A673 (cell line): ENCODE results near the gene MYOZ2. TPM values are rescaled to one million over a fixed set of nuclear protein-coding genes. Genes with fewer than 3 reads are reported as not detected.
A peak's percentile ranks its signal among the peaks of the same experiment; 100 is the strongest.

Source experiments
- BruUV-seq: library from RNA; stranded (reverse); fragments of 400-500 nt; replicated peaks from 2 replicates; lab custom pipeline; 2021; lab: Mats Ljungman, UMichigan
- CTCF ChIA-PET: fragments of 300-600 bp; sonication (Branson Sonifier 250); formaldehyde crosslinking; loops from one replicate; lab custom pipeline; 2022; ENCODE audit warnings: antibody characterized with exemption; lab: Charles Lee
- POLR2A ChIA-PET: fragments of 300-600 bp; sonication (Branson Sonifier 250); formaldehyde crosslinking; loops from one replicate; lab custom pipeline; 2022; ENCODE audit warnings: antibody characterized with exemption; ENCODE audit not compliant: low non-redundant PET; lab: Charles Lee
- DNase-seq: peaks from one replicate; pipeline ENCODE4 v3.0.0-alpha.2; 2015; ENCODE audit warnings: low spot score
- H3K27ac ChIP-seq: fragments of 200-600 bp; sonication (generic); 2 replicates; pipeline ENCODE4 v1.5.1; 2016; ENCODE audit warnings: mixed run types, low read depth, mild to moderate bottlenecking, mixed read lengths, antibody characterized with exemption, low read length; ENCODE audit not compliant: poor library complexity, severe bottlenecking
- H3K27me3 ChIP-seq: fragments of 200-600 bp; sonication (generic); replicated peaks from 2 replicates; pipeline ENCODE4 v1.6.1; 2017; ENCODE audit warnings: mixed run types, low read depth, mild to moderate bottlenecking, mixed read lengths, antibody characterized with exemption, low read length; ENCODE audit not compliant: insufficient read depth, poor library complexity
- H3K36me3 ChIP-seq: fragments of 200-600 bp; sonication (generic); 2 replicates; pipeline ENCODE4 v1.6.1; 2016; ENCODE audit warnings: mixed run types, mild to moderate bottlenecking, mixed read lengths, antibody characterized with exemption, low read length; ENCODE audit not compliant: insufficient read depth, poor library complexity, severe bottlenecking
- H3K4me1 ChIP-seq: fragments of 200-600 bp; sonication (generic); 2 replicates; pipeline ENCODE4 v1.6.1; 2017; ENCODE audit warnings: mixed run types, mild to moderate bottlenecking, mixed read lengths, antibody characterized with exemption, low read length; ENCODE audit not compliant: insufficient read depth, poor library complexity, severe bottlenecking
- H3K4me3 ChIP-seq: fragments of 200-600 bp; sonication (generic); 2 replicates; pipeline ENCODE4 v1.5.1; 2016; ENCODE audit warnings: low read depth, mixed run types, mild to moderate bottlenecking, mixed read lengths, low read length; ENCODE audit not compliant: poor library complexity, severe bottlenecking
- H3K9me3 ChIP-seq: fragments of 200-600 bp; sonication (generic); 2 replicates; pipeline ENCODE4 v1.6.1; 2016; ENCODE audit warnings: mixed run types, low read depth, mild to moderate bottlenecking, mixed read lengths, antibody characterized with exemption, low read length; ENCODE audit not compliant: poor library complexity, severe bottlenecking
- CTCF ChIP-seq: fragments of 300-800, 200-600 bp; sonication (generic); conservative IDR thresholded peaks from 2 replicates; pipeline ENCODE4 v1.5.1; 2017; ENCODE audit warnings: low read depth, mild to moderate bottlenecking, antibody characterized with exemption, low read length, moderate library complexity, mixed read lengths
- EZH2 ChIP-seq: fragments of 200-600 bp; sonication (generic); IDR thresholded peaks from 2 replicates; pipeline ENCODE4 v1.6.1; 2017; ENCODE audit warnings: borderline replicate concordance, low read depth, mild to moderate bottlenecking, mixed read lengths, antibody characterized with exemption, low read length; ENCODE audit not compliant: poor library complexity, severe bottlenecking
- intact Hi-C: fragments of 100-400 bp; cut with micrococcal nuclease; formaldehyde crosslinking; loops from one replicate; pipeline ENCODE4 v1.10.0; 2022; ENCODE audit not compliant: unreplicated experiment
- total RNA-seq: library from RNA; stranded (reverse); gene quantifications from 2 replicates; pipeline ENCODE4 v1.2.3, GENCODE V29; 2021

Gene MYOZ2
- total RNA-seq, 1 experiment from 2014 or later: not detected

- Histone ChIP-seq H3K27ac (no peak overlapping the region), H3K9me3 (no peaks in the 10 kb centered on the region), H3K4me1 (peaks cover 19% of the 10 kb centered on the region), H3K4me3 (no peak overlapping the region), H3K27me3 (no peaks in the 10 kb centered on the region), H3K36me3 (no peaks in the 10 kb centered on the region)
- BruUV-seq: no TSS peak
- no peak for DNase-seq
- intact Hi-C loops: no loop called here
- ChIA-PET POLR2A (no interaction called here), CTCF (no interaction called here)
- TF ChIP-seq CTCF (no peak), EZH2 (no peak)
Observed at GRCh38 chr4:119099227-119099810, 36.3 kb upstream of the MYOZ2 start.

GRCh38 chr4:119100655-119101054, 35.0 kb upstream of the MYOZ2 start:
- CTCF ChIA-PET: no interaction called here
- peaks cover 31% of the 10 kb centered on the region for H3K4me1 ChIP-seq

GRCh38 chr4:119103263-119103662, 32.4 kb upstream of the MYOZ2 start:
- H3K9me3 ChIP-seq: no peaks in the 10 kb centered on the region
- ChIA-PET CTCF (interaction anchor here (0.6 kb wide), 1 partner anchor 38 kb away, joined by 4 read pairs; no protein-coding TSS in a partner anchor), POLR2A (interaction anchor here (0.7 kb wide), 1 partner anchor 63 kb away, joined by 11 read pairs; no protein-coding TSS in a partner anchor)
- intact Hi-C loops: no loop called here
- H3K4me1 ChIP-seq: peaks cover 47% of the 10 kb centered on the region
- H3K36me3 ChIP-seq: no peaks in the 10 kb centered on the region
- no peak overlapping the region for H3K4me3 ChIP-seq
- BruUV-seq: no TSS peak
- TF ChIP-seq EZH2 (no peak), CTCF (no peak)
- no peaks in the 10 kb centered on the region for H3K27me3 ChIP-seq
- peak; percentile 93 for DNase-seq
- peak overlapping the region; percentile 78 for H3K27ac ChIP-seq

More at GRCh38 chr4:119100655-119101054, 35.0 kb upstream of the MYOZ2 start:
- POLR2A ChIA-PET: no interaction called here
- H3K9me3 ChIP-seq: no peaks in the 10 kb centered on the region
- H3K4me3 ChIP-seq: no peak overlapping the region
- intact Hi-C loops: no loop called here
- no peaks in the 10 kb centered on the region for H3K36me3 ChIP-seq
- no peaks in the 10 kb centered on the region for H3K27me3 ChIP-seq
- DNase-seq: no peak
- no TSS peak for BruUV-seq
- no peak overlapping the region for H3K27ac ChIP-seq
- no peak for TF ChIP-seq CTCF
- TF ChIP-seq EZH2: no peak
